ENCODE data around the gene PTK6.

The PTK6 gene

GRCh38 chr20:63539092-63539430 is 1.9 kb upstream of the PTK6 start:
- DNase-seq (ENCODE audit: low read depth): no peak
- no peak overlapping the region for H3K4me3 ChIP-seq (ENCODE audit: control insufficient read depth, low read depth, low read length)
- no peak for TF ChIP-seq CTCF (IDR thresholded peaks at IDR 0.05; ENCODE audit: control insufficient read depth, insufficient read depth, low read depth, low read length, missing control alignments)

DNA sequence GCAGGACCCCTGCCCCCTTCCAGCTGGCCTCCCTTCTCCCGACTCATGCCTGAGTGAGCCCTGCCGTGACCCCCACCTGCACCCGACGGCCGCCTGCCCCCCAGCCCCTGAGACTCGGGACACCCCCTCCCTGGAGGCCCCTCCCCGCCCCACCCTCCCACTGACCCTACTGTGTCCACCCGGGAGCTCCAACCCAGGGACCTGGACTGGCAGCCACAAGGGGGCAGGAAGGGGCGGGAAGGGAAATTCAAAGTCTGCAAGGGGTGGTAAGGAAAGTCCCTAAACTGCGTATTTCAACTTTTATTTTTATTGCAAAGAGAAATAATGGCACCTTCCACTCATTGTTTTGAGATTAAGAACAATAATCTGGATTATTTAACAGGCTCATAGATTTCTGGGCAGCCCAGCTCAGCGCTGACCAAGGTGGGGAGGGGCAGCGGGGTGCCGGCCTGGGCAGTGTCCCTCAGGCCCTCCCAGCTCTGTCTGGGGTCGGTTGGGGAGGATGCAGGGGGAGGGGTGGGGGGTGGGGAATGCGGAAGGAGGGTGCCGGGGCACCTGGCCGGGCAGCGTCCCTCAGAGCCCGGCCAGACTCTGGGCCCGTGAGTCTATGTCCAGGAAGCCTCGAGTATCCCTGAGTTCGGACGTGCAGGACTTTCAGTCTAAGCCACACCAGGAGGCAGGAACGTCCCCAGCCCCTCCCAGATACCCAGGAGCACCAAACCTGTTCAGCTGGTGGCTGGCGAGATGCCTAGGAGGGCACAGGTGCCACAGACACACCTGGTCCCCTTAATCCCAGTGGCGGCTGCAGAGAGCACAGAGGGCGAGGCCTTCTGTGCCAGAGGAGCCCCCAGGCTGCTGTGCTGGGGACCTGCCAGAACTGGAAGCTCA is 1.3 kb upstream of the PTK6 start:
- H3K4me3 ChIP-seq (ENCODE audit: control insufficient read depth, low read depth, low read length): peak overlapping the region; percentile 26
- TF ChIP-seq CTCF (IDR thresholded peaks at IDR 0.05; ENCODE audit: control insufficient read depth, insufficient read depth, low read depth, low read length, missing control alignments): no peak
- DNase-seq (ENCODE audit: low read depth): no peak

DNA sequence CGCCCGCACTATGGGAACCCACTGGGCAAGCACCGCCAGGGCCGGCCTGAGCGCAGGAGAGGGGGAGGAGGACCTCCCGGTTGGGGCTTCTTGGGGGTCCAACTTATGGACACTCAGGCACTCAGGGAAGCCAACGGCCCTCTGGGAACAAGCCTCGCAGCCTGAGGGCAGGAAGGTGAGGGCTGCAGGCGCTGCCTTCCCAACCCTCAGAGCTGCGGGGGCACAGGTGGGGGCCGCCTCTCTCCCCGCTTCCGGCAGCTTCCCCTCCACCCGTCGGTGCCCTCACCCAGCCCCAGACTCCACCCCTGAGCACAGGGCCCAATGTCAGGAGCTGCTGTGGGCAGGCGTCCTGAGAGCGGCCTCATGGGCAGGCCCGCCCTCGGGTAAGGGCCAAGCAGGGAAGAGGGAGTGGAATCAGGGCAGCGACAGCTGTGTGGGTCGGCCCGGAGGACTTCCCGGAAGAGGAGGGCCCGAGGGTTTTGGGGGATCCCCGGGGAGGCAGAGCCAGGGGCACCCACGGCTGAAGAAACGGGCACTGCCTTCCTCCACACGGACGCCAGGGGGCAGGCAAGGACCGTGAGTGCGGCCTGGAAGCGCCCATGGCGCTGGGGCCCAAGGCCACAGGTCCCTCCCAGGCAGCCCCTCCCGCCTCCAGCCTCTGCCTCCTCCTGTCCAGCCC is 488 bp upstream of the PTK6 start:
- peak; percentile 95 for TF ChIP-seq CTCF (IDR thresholded peaks at IDR 0.05; ENCODE audit: control insufficient read depth, insufficient read depth, low read depth, low read length, missing control alignments)
- peak; percentile 47 for DNase-seq (ENCODE audit: low read depth)
- peak overlapping the region; percentile 26 for H3K4me3 ChIP-seq (ENCODE audit: control insufficient read depth, low read depth, low read length)

DNA sequence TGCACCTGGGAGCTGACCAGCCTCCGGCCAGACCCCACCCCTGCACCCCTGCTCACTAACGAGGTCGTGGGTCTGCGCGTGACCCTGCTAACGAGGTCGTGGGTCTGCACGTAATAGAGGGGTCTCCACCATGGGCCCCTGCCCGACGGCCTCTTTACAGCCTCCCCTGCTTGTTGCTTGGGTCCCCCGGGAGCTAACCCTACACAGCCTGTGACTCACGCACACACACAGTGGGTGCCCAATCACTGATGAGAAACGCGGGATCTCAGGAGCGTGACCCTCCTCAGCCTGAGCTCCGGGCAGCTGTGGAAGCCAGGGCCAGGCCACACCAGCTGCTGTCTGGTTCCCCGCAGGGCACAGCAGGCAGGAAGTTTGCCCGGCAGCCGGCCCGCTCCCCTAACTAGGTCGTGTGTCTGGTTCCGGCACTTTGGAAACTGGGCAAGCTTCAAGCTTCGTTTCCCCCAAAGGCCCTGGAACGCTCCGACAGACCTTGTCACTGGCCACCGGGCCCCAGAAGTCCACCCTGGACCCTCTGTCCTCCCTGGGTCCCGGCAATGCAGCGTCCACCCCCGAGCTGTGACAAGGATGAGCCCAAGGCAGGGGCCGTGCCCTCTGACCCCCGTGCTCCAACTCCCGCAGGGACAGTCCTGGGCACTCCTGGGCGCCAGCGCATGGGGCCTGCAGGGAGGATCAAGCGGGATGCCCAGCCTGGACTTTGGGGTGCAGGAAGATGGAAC is 767 bp downstream of the PTK6 start:
- TF ChIP-seq CTCF (IDR thresholded peaks at IDR 0.05; ENCODE audit: control insufficient read depth, insufficient read depth, low read depth, low read length, missing control alignments): no peak
- H3K4me3 ChIP-seq (ENCODE audit: control insufficient read depth, low read depth, low read length): no peak overlapping the region
- DNase-seq (ENCODE audit: low read depth): no peak

GRCh38 chr20:63534831-63535651 is 2.1 kb downstream of the PTK6 start:
- no peak for DNase-seq (ENCODE audit: low read depth)
- no peak overlapping the region for H3K4me3 ChIP-seq (ENCODE audit: control insufficient read depth, low read depth, low read length)
- TF ChIP-seq CTCF (IDR thresholded peaks at IDR 0.05; ENCODE audit: control insufficient read depth, insufficient read depth, low read depth, low read length, missing control alignments): no peak

- TF ChIP-seq CTCF (IDR thresholded peaks at IDR 0.05; ENCODE audit: control insufficient read depth, insufficient read depth, low read depth, low read length, missing control alignments): no peak
- DNase-seq (ENCODE audit: low read depth): no peak
- H3K4me3 ChIP-seq (ENCODE audit: control insufficient read depth, low read depth, low read length): no peak overlapping the region
Measured at GRCh38 chr20:63534427-63534830, 2.7 kb downstream of the PTK6 start.
